Measurements from ENCODE around the gene HOXA4.

GRCh38 chr7:27124096-27124901 is 6.3 kb downstream of the HOXA4 start:
- TF ChIP-seq CTCF (IDR thresholded peaks at IDR 0.05) (no peak), POLR2A (IDR thresholded peaks at IDR 0.05) (no peak)
